Parathyroid adenoma (tissue), 2 donors: ENCODE measurements around the gene TMEM14C.

ENCODE experiments used
- H2AFZ ChIP-seq: fragments of 300-600 bp; sonication (generic); one replicate; pipeline ENCODE4 v1.7.0; 2017; ENCODE audit warnings: antibody characterized with exemption, mild to moderate bottlenecking
- H3K27ac ChIP-seq: fragments of 300-600 bp; sonication (generic); one replicate; pipeline ENCODE4 v1.7.0; 2017
- H3K27me3 ChIP-seq: fragments of 300-600 bp; sonication (generic); one replicate; pipeline ENCODE4 v1.7.0; 2017; ENCODE audit warnings: low read length; ENCODE audit not compliant: control insufficient read depth, insufficient read depth
- H3K36me3 ChIP-seq: fragments of 300-600 bp; sonication (generic); one replicate; pipeline ENCODE4 v1.7.0; 2017; ENCODE audit warnings: low read length; ENCODE audit not compliant: control insufficient read depth, insufficient read depth
- H3K4me1 ChIP-seq: fragments of 300-600 bp; sonication (generic); one replicate; pipeline ENCODE4 v1.7.0; 2017; ENCODE audit warnings: control low read depth
- H3K4me2 ChIP-seq: fragments of 300-600 bp; sonication (generic); one replicate; pipeline ENCODE4 v1.7.0; 2017; ENCODE audit warnings: low read length
- H3K4me3 ChIP-seq: fragments of 300-600 bp; sonication (generic); one replicate; pipeline ENCODE4 v1.7.0; 2017; ENCODE audit warnings: low read depth, low read length
- H3K79me2 ChIP-seq: fragments of 300-600 bp; sonication (generic); one replicate; pipeline ENCODE4 v1.7.0; 2017; ENCODE audit warnings: control low read depth
- H3K9ac ChIP-seq: fragments of 300-600 bp; sonication (generic); one replicate; pipeline ENCODE4 v1.7.0; 2017; ENCODE audit warnings: mild to moderate bottlenecking
- H3K9me3 ChIP-seq: fragments of 300-600 bp; sonication (generic); one replicate; pipeline ENCODE4 v1.7.0; 2017; ENCODE audit warnings: low read length; ENCODE audit not compliant: control insufficient read depth
- TF ChIP-seq, protein P1 (sequence below): fragments of 300-600 bp; sonication (generic); IDR thresholded peaks from one replicate; pipeline ENCODE4 v1.7.0; 2017; ENCODE audit warnings: antibody characterized with exemption, mild to moderate bottlenecking
- donor health status: primary hyperparathyroidism.

TMEM14C gene

DNA sequence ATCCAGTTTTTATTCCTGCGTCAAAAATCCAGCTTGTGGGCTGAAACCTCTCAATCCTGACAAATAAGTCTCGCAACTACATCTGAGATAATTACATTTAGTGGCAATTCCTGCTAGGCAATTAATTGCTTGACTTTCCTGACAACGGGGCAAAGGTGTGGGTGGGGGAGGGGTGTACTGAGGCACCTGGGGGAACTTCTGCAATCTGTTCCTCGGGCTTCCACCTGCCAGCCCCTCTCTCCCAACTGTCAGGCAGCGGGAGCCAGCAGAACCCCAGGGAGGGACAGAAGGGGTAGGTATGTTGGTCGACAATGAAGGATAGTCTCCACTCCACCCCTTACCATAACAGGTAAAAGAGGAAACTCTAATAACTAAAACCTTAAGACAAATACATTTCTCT is 35.3 kb upstream of the TMEM14C start:
- H2AFZ ChIP-seq = no peak overlapping the region
- no peaks in the 10 kb centered on the region for H3K36me3 ChIP-seq
- no peak overlapping the region for H3K9ac ChIP-seq
- no peaks in the 10 kb centered on the region for H3K4me1 ChIP-seq
- TF ChIP-seq, protein P1, sequence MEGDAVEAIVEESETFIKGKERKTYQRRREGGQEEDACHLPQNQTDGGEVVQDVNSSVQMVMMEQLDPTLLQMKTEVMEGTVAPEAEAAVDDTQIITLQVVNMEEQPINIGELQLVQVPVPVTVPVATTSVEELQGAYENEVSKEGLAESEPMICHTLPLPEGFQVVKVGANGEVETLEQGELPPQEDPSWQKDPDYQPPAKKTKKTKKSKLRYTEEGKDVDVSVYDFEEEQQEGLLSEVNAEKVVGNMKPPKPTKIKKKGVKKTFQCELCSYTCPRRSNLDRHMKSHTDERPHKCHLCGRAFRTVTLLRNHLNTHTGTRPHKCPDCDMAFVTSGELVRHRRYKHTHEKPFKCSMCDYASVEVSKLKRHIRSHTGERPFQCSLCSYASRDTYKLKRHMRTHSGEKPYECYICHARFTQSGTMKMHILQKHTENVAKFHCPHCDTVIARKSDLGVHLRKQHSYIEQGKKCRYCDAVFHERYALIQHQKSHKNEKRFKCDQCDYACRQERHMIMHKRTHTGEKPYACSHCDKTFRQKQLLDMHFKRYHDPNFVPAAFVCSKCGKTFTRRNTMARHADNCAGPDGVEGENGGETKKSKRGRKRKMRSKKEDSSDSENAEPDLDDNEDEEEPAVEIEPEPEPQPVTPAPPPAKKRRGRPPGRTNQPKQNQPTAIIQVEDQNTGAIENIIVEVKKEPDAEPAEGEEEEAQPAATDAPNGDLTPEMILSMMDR = no peak
- H3K4me2 ChIP-seq = no peak overlapping the region
- no peaks in the 10 kb centered on the region for H3K27me3 ChIP-seq
- H3K9me3 ChIP-seq = no peaks in the 10 kb centered on the region
- H3K4me3 ChIP-seq = no peak overlapping the region
- H3K79me2 ChIP-seq = no peaks in the 10 kb centered on the region
- H3K27ac ChIP-seq = no peak overlapping the region

DNA sequence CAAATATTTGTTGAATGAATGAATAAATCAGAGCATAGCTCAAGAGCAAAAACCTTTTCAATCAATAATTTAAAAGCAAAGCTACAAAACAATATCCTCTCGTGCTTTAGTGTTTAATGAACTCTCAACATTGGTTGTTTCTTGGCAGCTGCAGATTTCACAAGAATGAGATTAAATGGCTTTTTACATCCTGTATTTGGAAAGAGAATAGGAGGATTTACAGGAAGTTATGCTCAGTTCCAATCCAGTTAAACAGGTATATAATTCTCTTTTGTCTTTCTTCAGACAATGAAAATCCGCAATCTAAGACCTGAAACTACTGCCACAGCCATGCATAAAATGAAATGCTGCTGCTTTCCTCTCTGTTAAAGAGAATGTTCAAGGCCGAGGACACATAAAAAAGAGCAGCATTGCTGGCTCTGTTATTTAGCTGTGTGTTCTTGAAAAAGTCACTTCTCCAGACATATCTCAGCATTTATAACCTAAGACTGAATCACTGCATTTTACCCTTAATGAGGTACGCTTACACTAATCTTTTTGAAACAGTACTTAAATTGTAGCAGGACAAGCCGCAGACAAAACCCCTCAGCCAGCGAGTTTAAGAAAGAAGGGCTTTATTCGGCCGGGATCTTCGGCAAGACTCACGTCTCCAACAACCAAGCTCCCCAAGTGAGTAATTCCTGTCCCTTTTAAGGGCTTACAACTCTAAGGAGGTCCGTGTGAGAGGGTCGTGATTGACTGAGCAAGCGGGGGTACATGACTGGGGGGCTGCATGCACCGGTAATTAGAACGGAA is 32.0 kb upstream of the TMEM14C start:
- Histone ChIP-seq H3K4me1 (peaks cover 8% of the 10 kb centered on the region), H3K27ac (no peak overlapping the region), H3K27me3 (no peaks in the 10 kb centered on the region), H3K4me2 (no peak overlapping the region), H3K36me3 (no peaks in the 10 kb centered on the region), H2AFZ (no peak overlapping the region), H3K4me3 (no peak overlapping the region), H3K9me3 (no peaks in the 10 kb centered on the region), H3K9ac (no peak overlapping the region), H3K79me2 (no peaks in the 10 kb centered on the region)
- TF ChIP-seq, protein P1 = no peak

DNA sequence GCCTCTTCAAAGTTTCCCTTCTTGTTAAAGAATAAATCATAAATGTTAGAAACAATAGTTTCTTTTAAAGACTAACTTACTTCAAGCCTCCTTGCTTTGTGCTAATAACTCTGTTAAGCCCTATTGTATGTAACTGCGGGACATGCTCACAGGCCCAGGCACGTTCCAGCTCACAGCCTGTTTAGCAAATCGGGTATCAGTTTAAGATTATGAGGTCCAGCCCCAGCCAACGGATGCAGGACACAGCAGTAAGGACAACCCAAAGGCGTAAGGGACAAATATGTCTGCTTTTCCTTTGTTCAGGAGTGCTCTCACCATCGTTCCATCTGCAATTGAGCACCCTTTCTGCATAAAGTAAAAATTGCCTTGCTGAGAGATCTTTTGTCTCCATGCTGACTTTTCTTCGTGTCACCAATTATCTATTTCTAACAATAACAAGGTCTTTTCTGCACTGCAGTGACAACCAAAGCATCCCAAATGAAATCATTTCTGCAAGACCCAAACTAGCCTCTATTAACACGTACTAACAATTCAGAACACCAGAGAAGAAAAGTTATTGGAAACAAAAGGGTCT is 29.8 kb upstream of the TMEM14C start:
- H3K27me3 ChIP-seq = no peaks in the 10 kb centered on the region
- TF ChIP-seq, protein P1 = no peak
- peak overlapping the region; percentile 95 for H3K4me2 ChIP-seq
- H3K4me1 ChIP-seq = peaks cover 14% of the 10 kb centered on the region
- peak overlapping the region; percentile 82 for H3K4me3 ChIP-seq
- peaks cover 12% of the 10 kb centered on the region for H3K79me2 ChIP-seq
- H3K9me3 ChIP-seq = no peaks in the 10 kb centered on the region
- H2AFZ ChIP-seq = no peak overlapping the region
- H3K36me3 ChIP-seq = no peaks in the 10 kb centered on the region
- no peak overlapping the region for H3K9ac ChIP-seq
- H3K27ac ChIP-seq = no peak overlapping the region

DNA sequence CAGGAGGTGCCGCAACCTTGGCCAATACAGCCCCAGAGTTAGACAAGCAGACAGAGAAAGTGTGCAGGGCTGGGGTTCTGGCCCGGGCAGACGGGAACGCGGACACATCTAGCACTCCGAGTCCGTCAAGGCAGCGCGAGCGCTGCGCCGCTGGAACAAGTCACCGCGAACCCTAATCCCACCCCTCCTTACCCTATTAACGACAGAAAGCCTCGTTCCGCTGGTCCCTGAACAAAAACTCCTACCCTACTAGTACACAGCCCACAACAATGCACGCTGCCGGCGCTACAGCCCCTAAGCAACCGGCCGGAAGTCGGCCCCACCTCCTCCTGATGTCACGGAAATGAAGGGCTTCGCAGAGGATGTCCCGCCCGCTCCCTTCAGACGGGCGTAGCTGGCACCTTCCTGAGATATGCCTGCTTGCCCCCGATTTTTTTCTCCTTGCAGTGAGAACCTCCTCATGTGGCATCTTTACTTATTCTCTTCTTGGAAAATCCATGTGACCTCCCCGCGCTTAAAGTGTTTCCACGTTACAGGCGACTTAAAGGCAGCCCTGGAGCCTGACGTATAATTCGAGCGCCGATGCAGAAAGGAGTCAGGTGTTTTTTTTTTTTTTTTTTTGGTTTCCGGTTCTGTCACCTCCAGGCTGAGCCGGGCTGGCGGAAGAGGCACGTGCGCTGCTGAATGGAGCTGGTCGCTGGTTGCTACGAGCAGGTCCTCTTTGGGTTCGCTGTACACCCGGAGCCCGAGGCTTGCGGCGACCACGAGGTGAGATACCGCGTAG is 28.4 kb upstream of the TMEM14C start, which contains the start of the genes C6orf52 and PAK1IP1:
Gene C6orf52, minus strand, starts transcription at position 315 of the 784 bp plus-strand sequence. CDS start 7,066 bp downstream, outside the sequence.
Gene PAK1IP1, plus strand, starts transcription at position 671 of the 784 bp plus-strand sequence. Its CDS starts 14 bp downstream, at position 685.
- Histone ChIP-seq H3K4me1 (peaks cover 14% of the 10 kb centered on the region), H3K27me3 (no peaks in the 10 kb centered on the region), H3K36me3 (no peaks in the 10 kb centered on the region), H3K79me2 (peaks cover 12% of the 10 kb centered on the region), H3K4me3 (peak within 1 kb of the TSS; percentile 82), H2AFZ (peak within 1 kb of the TSS; percentile 79), H3K9me3 (no peaks in the 10 kb centered on the region), H3K4me2 (peak within 1 kb of the TSS; percentile 95), H3K9ac (peak within 1 kb of the TSS; percentile 39), H3K27ac (peak within 1 kb of the TSS; percentile 98)
- TF ChIP-seq, protein P1 = no peak
